ENCODE measurements around the gene KBTBD4. TPM values are rescaled to one million over a fixed set of nuclear protein-coding genes. Genes with fewer than 3 reads are reported as not detected.

Gene KBTBD4
- total RNA-seq, 1 experiment from 2014 or later = 15.9 TPM

DNA sequence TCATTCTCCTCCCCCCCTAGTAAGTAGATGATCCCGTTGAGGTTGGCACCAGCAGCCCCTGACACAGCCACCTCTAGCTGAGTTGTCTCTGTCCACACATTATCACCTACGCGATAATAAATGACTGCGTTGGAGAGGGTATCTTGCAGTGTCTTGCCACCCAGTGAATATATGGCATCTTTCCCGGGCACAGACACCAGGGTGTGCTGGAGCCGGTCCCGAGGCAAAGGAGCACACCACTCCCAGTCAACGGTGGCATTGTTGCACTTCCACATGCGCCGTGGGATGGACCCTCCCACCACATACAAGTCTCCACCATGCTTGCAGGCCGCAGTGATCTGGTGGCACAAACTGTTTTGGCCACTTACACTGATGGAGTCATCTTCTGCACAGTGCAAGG, 5.4 kb downstream of the KBTBD4 start:
- no peaks in the 10 kb centered on the region for H3K9me3 ChIP-seq (ENCODE audit: control insufficient read depth, low read depth, low read length)
- no peaks in the 10 kb centered on the region; the same call in 1 of the 2 replicates for H3K79me2 ChIP-seq (ENCODE audit: insufficient read depth, low read length)
- no peak for DNase-seq
- H2BK5ac ChIP-seq (ENCODE audit: insufficient read length, low read length) = no peak overlapping the region
- Mint-ChIP-seq H3K4me3 (no peak overlapping the region), H3K9me3 (no peaks in the 10 kb centered on the region), H3K4me1 (peaks cover 10 to 13% of the 10 kb centered on the region in 2 experiments), H3K27ac (no peak overlapping the region), H3K27me3 (ENCODE audit: low read depth) (no peaks in the 10 kb centered on the region), H3K36me3 (ENCODE audit: insufficient read depth in 1 of 3, low read depth in 3 of 3) (peaks cover 21 to 85% (median 77%) of the 10 kb centered on the region in 3 experiments)
- no peak overlapping the region for H3K23ac ChIP-seq (ENCODE audit: insufficient read length, low read depth, low read length)
- peaks cover under 1% of the 10 kb centered on the region for H3K79me1 ChIP-seq (ENCODE audit: insufficient read depth, low read depth, low read length, poor library complexity, severe bottlenecking)
- H3K14ac ChIP-seq (ENCODE audit: insufficient read depth, low read length) = no peak overlapping the region
- H2AK5ac ChIP-seq (ENCODE audit: insufficient read length, low read length) = no peak overlapping the region
- H2BK20ac ChIP-seq (ENCODE audit: low read depth, low read length, poor library complexity, severe bottlenecking) = no peak overlapping the region
- H3K23me2 ChIP-seq (ENCODE audit: insufficient read length, low read depth, low read length, poor library complexity, severe bottlenecking) = no peaks in the 10 kb centered on the region
- WGBS (ENCODE audit: extremely low coverage, insufficient read length, low lambda C conversion rate) = no CpG with 5 or more reads among the region's 11 CpGs
- no peak overlapping the region for H4K5ac ChIP-seq (ENCODE audit: insufficient read length, low read depth, low read length)
- TF ChIP-seq, protein P1, sequence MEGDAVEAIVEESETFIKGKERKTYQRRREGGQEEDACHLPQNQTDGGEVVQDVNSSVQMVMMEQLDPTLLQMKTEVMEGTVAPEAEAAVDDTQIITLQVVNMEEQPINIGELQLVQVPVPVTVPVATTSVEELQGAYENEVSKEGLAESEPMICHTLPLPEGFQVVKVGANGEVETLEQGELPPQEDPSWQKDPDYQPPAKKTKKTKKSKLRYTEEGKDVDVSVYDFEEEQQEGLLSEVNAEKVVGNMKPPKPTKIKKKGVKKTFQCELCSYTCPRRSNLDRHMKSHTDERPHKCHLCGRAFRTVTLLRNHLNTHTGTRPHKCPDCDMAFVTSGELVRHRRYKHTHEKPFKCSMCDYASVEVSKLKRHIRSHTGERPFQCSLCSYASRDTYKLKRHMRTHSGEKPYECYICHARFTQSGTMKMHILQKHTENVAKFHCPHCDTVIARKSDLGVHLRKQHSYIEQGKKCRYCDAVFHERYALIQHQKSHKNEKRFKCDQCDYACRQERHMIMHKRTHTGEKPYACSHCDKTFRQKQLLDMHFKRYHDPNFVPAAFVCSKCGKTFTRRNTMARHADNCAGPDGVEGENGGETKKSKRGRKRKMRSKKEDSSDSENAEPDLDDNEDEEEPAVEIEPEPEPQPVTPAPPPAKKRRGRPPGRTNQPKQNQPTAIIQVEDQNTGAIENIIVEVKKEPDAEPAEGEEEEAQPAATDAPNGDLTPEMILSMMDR (conservative IDR thresholded peaks at IDR 0.05) = no peak
- no peak overlapping the region for H3T11ph ChIP-seq (ENCODE audit: low read length)
- H3K4me2 ChIP-seq (ENCODE audit: insufficient read depth, insufficient read length, low read length) = no peak overlapping the region
- H4K8ac ChIP-seq (replicated peaks; ENCODE audit: insufficient read length, low read depth, low read length) = no peak overlapping the region
- no peak overlapping the region for H3K9ac ChIP-seq (ENCODE audit: extremely low read depth, insufficient read length, low read length)
- no peak overlapping the region for H3K4ac ChIP-seq (ENCODE audit: low read depth, low read length)
- H2BK120ac ChIP-seq (ENCODE audit: low read depth, low read length, poor library complexity, severe bottlenecking) = no peak overlapping the region
- H2BK15ac ChIP-seq (ENCODE audit: low read depth, low read length) = no peak overlapping the region
- H2AFZ ChIP-seq (ENCODE audit: low read length) = no peak overlapping the region
- H2BK12ac ChIP-seq (ENCODE audit: insufficient read length, low read depth, low read length) = no peak overlapping the region
- no peak overlapping the region for H3K27ac ChIP-seq (ENCODE audit: insufficient read length, low read depth, low read length)
- H4K20me1 ChIP-seq (ENCODE audit: control insufficient read depth, insufficient read depth, insufficient read length) = no peaks in the 10 kb centered on the region
- H3K27me3 ChIP-seq (ENCODE audit: insufficient read depth, low read length) = no peaks in the 10 kb centered on the region
- no peak overlapping the region for H3K56ac ChIP-seq (ENCODE audit: insufficient read length, low read depth, low read length)
- peaks cover 5% of the 10 kb centered on the region; the same call in 1 of the 2 replicates for H3K4me1 ChIP-seq (ENCODE audit: insufficient read depth, low read length)
- no peak overlapping the region for H4K91ac ChIP-seq (ENCODE audit: insufficient read length, low read depth, low read length)
- H3K18ac ChIP-seq (ENCODE audit: insufficient read length, low read depth, low read length) = no peak overlapping the region
